ENCODE measurements around the gene VOPP1. TPM values are rescaled to one million over a fixed set of nuclear protein-coding genes. Genes with fewer than 3 reads are reported as not detected.

The VOPP1 gene
- total and polyA plus RNA-seq, 11 donors: 9.9 to 58.0 (median 22.9) TPM

- DNase-seq (no peak), ATAC-seq (no peak)
- Histone ChIP-seq H3K27me3 (no peaks in the 10 kb centered on the region), H3K4me3 (no peak overlapping the region), H3K36me3 (peaks cover 0 to 53% (median 7%) of the 10 kb centered on the region in 9 donors), H3K9me3 (no peaks in the 10 kb centered on the region), H3K27ac (peak overlapping the region in 2 of 12 donors; percentile 28 to 30), H3K4me1 (peaks cover 0 to 12% (median 6%) of the 10 kb centered on the region in 12 donors)
- intact Hi-C loops (cut with DNase I): no loop called here
- WGBS, 4 donors: 58 to 82% (median 66%) methylated on average over 2 of the region's 2 CpGs
- no peak for TF ChIP-seq CTCF (IDR thresholded peaks at IDR 0.05)
- no peak for TF ChIP-seq POLR2A (IDR thresholded peaks at IDR 0.05)
Observed at GRCh38 chr7:55469271-55469681, 103.0 kb downstream of the VOPP1 start.

GRCh38 chr7:55468495-55468894 is 103.8 kb downstream of the VOPP1 start:
- TF ChIP-seq POLR2A (IDR thresholded peaks at IDR 0.05) (no peak), CTCF (IDR thresholded peaks at IDR 0.05) (no peak)
- Histone ChIP-seq H3K27me3 (no peaks in the 10 kb centered on the region), H3K9me3 (no peaks in the 10 kb centered on the region), H3K4me3 (no peak overlapping the region), H3K27ac (no peak overlapping the region), H3K4me1 (peaks cover 0 to 12% (median 6%) of the 10 kb centered on the region in 12 donors), H3K36me3 (peaks cover 0 to 58% (median 13%) of the 10 kb centered on the region in 9 donors)
- DNase-seq (peak in 1 of 5 donors; percentile 30), ATAC-seq (no peak)
- 96 to 99% (median 98%) methylated on average over 8 of the region's 8 CpGs for WGBS, 4 donors
- intact Hi-C loops (cut with DNase I): no loop called here

GRCh38 chr7:55467047-55467593 is 105.2 kb downstream of the VOPP1 start:
- Histone ChIP-seq H3K36me3 (peaks cover 0 to 53% (median 11%) of the 10 kb centered on the region in 9 donors), H3K4me3 (no peak overlapping the region)

GRCh38 chr7:55465691-55466090 is 106.6 kb downstream of the VOPP1 start:
- H3K36me3 ChIP-seq: peaks cover 0 to 53% (median 11%) of the 10 kb centered on the region in 9 donors

More at GRCh38 chr7:55467047-55467593, 105.2 kb downstream of the VOPP1 start:
- H3K9me3 ChIP-seq: peaks cover 0 to under 1% (median 0%) of the 10 kb centered on the region in 12 donors
- TF ChIP-seq POLR2A (IDR thresholded peaks at IDR 0.05): no peak
- TF ChIP-seq CTCF (IDR thresholded peaks at IDR 0.05): no peak
- peaks cover 0 to 12% (median 6%) of the 10 kb centered on the region in 12 donors for H3K4me1 ChIP-seq
- DNase-seq: no peak
- H3K27me3 ChIP-seq: no peaks in the 10 kb centered on the region
- ATAC-seq: no peak
- intact Hi-C loops (cut with DNase I): no loop called here
- whole genome bisulfite sequencing, 4 donors: 95 to 100% (median 97%) methylated on average over 6 to 7 of the region's 7 CpGs
- H3K27ac ChIP-seq: no peak overlapping the region

More at GRCh38 chr7:55465691-55466090, 106.6 kb downstream of the VOPP1 start:
- WGBS, 4 donors: 62 to 87% (median 68%) methylated on average over 2 of the region's 2 CpGs
- Histone ChIP-seq H3K27ac (no peak overlapping the region), H3K4me3 (no peak overlapping the region), H3K4me1 (peaks cover 0 to 12% (median 6%) of the 10 kb centered on the region in 12 donors), H3K9me3 (peaks cover 0 to 14% (median 0%) of the 10 kb centered on the region in 12 donors), H3K27me3 (no peaks in the 10 kb centered on the region)
- ATAC-seq (no peak), DNase-seq (no peak)
- intact Hi-C loops (cut with DNase I): no loop called here
- no peak for TF ChIP-seq CTCF (IDR thresholded peaks at IDR 0.05)
- TF ChIP-seq POLR2A (IDR thresholded peaks at IDR 0.05): no peak
